ENCODE results near the gene SLX4IP.
A peak's percentile ranks its signal among the peaks of the same experiment; 100 is the strongest.
"Not testable (repeated sequence)": the region's sequence is repeated elsewhere in the genome, so short reads cannot be mapped to it uniquely, and the experiment has no call there.

SLX4IP gene

DNA sequence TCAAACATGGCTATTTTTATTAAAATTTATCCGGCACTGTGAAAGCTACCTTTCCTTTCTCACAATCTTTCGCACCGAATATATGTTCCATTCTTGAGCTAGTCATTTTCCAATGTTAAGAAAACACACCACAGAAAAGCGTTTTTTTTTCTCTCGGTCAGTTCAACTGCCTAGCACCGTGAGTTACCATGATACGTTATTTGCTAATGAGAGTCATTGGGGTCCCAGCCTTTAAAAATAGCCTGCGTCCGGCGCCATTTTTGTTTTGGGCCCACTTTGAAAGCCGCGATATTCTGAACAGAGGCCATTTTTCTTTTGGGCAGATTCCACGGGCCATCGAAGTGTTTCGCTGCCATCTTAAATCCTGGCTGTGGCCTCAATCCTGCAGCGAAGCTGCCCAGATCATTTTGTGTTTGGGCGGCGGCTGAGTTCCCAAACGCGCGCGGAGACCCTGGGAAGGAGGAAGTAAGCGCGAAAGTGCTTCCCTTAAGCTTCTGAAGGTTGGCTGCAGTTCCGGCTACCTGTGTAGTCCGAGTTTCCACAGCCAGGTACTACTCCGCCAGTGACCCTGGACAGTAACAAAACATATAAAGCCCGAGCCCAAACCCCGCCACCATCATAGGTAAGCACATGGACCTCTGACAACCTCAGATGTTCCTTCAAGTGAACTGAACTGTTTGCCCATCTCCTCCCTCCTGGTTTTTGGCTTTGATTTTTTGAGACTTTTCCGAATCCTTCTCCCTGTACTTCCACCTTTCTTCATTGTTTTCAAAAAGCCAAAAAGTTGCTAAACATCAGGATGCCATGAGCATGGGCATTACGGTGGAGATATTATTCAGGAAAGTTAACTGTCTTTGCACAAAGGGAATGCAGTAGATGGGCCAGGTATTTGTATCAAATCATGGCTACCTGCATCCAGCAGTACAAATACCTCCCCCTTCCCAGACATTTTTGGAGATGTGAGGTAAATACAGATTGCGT is at the start of gene SLX4IP:
Gene SLX4IP (plus strand): TSS at position 474 of the 981 bp plus-strand sequence. CDS start 22,900 bp downstream, outside the sequence.
- peak; percentile 95 for DNase-seq (ENCODE audit: low spot score)

DNA sequence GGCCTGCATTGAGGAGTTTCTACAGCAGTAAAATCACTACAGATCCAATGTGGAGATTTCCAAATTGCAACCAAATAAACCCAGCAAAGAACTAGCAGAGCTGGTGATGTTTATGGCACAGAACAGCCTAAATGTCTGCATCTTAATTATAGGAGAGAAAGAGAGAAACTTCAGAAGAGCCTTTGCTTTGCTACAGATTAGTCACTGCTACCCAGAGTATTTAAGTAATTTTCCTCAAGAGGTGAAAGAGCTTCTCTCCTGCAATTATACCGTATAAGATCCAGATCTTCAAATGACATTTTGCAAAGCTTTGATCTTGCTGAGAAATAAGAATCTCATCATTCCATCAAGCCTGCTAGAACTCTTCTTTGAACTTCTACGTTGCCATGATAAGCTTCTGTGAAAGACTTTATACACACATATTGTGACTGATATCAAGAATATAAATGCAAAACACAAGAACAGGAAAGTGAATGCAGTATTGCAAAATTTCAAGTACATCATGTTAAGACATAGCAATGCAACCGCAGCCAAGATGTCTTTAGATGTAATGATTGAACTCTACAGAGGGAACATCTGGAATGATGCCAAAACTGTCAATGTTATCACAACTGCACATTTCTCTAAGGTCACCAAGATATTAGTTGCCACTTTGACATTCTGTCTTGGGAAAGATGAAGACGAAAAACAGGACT is 49.1 kb upstream of the SLX4IP start:
- no peak for DNase-seq (ENCODE audit: low spot score)

DNA sequence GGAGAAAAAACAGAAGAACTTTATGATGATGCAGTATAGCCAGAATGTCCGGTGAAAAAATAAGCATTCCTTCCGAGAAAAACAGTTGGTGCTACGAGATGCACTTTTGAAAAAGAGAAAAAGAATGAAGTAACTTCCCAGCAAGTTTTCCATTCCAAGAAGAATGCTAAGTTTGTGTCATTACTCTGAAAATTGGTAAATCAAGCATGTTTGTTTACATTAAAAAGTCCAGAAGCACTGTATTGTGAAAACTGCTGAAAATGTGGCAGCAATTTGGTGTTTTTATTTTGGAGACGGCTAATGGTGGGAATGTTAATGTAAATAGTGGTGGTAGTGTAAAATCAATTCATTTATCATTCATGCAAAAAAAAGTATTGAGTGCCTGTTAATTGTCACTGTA is 47.4 kb upstream of the SLX4IP start:
- DNase-seq (ENCODE audit: low spot score): no peak

DNA sequence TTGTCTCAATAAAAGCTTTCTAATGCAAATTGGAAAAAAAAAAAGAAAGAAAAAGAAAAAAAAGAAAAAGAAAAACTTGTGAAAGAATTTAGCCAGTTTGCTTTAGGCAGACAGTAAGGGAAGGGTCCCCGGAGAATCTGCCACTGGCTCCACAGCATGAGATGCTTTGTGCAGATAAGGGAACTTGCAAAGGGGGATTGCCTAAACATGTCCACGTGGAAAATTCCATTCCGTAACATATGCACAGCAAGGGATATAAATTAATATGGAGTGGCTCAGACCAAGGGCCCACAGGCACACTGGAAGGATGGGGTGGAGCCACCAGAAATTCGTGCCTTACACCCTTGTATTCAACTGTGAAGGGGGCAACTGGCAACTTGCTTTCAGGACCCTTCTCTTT is 46.5 kb upstream of the SLX4IP start:
- DNase-seq (ENCODE audit: low spot score): no peak

DNA sequence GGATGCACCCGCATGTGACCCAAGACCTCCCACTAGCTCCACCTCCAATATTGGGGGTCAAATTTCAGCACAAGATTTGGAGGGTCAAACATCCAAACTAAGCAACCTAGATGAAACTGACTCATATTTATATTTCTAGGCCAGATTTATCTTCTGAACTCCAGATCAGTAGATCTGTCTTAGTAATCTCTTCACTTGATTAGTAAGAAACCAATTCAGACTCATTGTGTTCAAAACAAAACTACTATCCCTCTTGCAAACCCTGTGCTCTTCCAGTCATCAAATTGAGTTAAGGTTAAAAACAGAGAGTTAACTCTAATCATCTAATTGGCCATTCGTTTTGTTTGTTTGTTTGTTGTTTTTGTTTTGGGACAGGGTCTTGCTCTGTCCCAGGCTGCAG is 44.4 kb upstream of the SLX4IP start:
- no peak for DNase-seq (ENCODE audit: low spot score)

DNA sequence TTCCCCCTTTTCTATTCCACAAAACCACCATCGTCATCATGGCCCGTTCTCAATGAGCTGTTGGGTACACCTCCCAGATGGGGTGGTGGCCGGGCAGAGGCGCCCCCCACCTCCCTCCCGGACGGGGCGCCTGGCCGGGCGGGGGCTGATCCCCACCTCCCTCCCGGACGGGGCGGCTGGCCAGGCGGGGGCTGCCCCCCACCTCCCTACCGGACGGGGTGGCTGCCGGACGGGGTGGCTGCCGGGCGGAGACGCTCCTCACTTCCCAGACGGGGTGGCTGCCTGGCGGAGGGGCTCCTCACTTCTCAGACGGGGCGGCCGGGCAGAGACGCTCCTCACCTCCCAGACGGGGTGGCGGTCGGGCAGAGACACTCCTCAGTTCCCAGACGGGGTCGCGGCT is 40.4 kb upstream of the SLX4IP start:
- not testable (repeated sequence) for DNase-seq (ENCODE audit: low spot score)

DNA sequence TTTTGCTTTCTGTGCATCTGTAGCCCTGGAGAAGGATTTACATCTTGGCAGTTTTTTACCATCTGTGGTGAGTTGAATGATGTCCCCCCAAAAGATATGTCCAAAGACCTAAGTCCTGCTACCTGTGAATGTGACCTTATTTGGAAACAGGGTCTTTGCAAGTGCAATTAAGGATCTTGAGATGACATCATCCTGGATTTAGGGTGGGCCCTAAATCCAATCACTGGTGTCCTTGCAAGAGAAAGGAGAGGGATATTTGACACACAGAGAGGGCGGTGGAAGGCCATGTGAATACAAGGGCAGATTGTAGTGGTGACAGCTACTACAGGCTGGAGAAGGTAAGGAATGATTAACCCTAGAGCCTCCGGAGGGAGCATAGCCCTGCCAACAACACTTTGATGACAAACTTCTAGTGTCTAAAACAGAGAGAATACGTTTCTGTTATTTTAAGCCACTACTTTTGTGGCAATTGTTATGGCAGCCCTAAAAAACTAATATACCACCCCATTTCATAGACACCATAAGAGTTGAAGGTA is 36.2 kb upstream of the SLX4IP start:
- no peak for DNase-seq (ENCODE audit: low spot score)

DNA sequence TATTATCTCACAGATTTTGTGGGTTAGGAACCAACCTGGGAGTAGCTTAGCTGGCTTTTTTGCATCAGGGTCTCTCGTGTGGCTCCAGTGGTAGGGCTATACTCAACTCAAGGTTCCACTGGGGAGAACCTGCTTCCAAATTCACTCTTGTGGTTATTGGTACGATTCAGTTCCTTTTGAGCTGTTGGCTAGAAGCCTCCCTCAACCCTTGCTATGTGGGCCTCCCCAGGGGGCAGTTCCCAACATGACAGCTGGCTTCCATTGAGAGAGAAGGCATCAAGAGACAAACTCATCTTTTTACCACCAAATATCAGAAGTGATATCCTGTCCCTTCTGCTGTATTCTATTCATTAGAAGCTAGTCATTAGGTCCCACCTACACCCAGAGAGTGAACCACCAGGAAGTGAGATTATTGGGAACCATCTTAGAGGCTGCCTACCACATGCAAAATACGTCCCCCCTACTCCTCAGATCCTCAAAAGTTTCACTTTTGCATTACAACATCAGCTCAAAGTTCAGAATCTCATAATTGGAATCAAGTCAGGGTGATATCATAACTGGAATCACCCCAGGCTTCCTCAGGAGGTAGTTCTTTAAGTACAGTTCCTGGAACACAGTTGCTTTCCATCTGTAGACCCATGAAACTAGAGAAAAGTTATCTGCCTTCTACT is 32.0 kb upstream of the SLX4IP start:
- DNase-seq (ENCODE audit: low spot score): no peak

DNA sequence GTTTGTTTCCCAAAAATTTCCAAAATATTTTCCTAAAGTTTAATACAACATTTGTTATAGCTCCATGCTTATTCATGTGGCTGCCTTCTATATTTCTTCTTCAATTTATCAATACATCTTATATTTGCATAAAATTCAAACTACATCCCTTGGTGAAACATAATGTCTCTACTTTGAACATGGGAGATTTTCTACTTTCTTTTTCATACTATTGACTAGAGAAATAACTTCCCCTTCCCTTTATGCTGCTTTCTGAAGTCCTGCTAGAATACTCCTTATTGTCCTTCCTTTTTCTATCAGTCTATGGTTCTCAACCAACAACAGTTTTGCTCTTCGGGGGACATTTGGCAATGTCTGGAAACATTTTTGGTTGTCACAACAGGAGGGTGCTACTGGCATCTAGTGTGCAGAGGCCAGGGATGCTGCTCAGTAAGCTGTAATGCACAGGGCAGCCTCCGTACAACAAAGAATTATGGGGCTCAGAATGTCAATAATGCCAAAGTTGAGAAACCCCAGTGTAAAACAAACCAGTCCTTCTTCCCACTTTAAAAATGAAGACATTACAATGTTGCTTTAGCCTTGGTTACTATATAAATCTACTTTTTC is 31.0 kb upstream of the SLX4IP start:
- no peak for DNase-seq (ENCODE audit: low spot score)

DNA sequence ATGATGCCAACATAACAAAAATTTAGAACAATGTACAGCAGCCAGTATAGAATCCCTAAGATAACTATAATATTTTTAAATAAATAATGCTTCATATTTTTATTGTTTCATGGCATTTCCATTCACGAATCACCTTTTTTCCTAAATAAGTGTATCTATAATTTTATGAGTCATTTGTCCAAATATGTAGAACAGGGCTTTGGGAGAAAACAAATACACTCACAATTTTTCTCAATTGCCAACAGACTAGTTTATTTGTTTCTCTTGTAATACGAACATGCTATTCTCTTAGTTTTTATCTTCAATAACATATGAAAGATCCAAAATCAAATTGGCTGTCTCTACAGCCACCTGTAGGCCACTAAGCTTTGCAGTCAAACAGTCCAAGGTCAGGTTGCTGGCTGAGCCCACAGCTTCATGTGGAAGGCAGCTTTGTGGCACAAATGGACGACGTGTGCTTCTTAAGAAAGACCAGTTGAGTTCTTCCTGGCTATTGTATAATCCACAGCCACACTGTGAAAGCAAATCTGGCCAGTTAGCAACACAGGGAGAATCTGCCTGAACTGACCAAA is 30.1 kb upstream of the SLX4IP start:
- no peak for DNase-seq (ENCODE audit: low spot score)

DNA sequence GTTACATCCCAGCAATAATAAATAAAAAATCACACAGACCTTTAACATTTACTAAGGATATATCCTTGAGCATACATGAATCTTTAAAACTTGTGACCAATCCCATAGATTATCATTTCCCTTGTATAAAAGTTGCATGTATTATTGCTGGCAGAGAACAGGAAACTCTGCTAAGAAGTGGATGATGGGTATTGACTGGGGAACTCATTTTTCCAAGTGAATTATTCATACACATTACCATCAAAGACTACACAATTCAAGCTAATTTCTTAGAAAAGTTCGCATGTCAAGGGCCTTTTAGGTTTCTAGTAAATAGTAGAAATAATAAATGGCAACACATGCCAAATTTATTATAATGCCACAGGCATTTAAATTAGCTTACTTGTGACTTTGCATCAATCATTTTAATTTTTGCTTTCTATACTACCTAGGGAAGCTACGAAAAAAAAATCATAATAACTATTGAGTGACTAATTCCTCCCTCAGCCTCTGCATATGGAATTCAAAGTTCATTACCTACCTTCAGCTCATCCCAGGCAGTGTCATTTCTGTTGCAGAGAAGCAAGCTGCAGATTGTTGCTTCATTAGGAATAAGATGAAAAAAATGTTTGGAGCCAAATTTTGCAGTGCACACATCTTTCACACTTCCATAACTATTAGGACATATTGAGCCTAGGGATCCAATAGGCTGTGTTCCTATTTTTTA is 26.8 kb upstream of the SLX4IP start:
- DNase-seq (ENCODE audit: low spot score): no peak

DNA sequence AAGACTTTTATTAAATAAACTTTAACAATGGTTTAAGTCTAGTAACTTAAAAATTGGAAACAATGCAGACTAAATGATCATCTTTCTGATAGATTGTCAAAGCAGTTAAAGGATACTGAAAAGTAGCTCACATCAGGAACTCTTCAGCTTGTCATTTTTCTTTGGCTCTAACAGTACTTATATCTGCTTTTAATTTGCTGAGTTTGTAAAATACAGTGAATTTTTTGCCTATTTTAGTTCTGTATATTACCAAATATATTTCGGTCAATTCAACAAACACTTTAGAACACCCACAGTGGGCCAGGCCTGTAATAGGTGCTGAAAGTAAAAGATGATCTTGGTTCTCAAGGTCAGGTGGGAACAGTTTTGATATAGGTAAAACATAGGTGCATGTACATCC is 23.4 kb upstream of the SLX4IP start:
- no peak for DNase-seq (ENCODE audit: low spot score)

DNA sequence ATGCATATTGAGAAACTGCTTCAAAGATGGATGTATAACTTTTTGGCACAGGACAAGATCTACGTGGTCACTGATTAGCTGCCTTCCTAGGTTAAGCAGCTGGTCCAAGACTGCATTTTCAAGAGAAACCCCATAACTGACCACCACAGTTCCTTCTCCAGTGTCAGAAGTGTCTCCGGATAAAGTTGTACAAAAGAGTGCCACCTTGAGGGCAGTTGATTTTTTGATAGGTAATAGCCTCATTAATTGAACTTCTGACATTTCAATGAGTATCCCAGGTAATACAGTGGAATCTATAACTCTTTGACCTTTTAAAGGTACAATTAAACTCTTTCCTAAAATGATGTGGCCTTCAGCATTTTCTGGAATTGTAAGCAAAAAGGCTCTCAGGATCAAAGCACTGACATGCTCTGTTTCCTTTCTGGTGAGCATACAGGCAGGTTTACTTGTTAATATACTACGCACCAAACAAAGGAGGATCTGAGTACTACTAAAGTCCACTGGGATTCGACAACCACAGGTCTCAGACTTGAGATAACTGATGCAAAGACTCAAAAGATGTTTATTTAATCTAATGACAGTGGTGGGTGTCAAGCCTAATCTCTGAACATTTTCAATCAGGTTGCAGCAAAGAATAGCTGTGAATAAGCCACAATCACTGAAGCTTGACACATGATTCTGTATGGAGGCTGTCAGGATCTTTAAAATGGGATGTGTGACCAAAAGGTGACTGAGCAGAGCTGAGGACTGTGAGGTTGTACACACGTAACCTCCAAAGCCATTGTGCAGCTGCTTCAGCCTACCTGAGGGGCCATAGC is 22.3 kb upstream of the SLX4IP start:
- DNase-seq (ENCODE audit: low spot score): no peak

DNA sequence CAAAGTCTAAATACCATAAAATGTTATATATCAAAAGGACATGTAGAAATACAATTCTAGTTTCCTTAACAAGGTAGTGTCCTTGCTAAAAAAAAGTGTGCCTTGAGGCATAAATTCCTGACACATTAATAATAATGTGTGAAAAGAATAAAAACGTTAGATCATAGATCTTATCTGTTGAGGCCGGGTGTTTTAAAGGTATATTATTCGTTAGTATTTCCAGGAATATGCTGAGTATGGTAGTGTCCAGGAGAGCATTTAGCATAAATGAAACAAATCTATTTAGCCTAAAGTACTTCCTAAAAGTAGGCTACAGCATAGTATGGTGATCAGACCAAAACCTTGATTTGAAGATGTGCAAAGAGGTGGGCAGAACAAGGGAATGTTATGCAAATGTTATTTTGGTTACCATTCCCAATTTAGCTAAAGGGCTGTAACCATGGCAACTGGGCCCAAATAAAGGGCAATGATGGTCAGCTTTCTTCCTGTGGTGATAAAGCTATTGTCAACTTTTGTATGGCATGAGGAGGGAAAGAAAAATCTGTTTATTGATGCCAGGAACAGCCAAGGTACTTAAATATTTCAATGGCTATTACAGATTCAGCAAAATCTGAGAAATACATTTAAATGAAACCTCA is 20.0 kb upstream of the SLX4IP start:
- DNase-seq (ENCODE audit: low spot score): no peak

DNA sequence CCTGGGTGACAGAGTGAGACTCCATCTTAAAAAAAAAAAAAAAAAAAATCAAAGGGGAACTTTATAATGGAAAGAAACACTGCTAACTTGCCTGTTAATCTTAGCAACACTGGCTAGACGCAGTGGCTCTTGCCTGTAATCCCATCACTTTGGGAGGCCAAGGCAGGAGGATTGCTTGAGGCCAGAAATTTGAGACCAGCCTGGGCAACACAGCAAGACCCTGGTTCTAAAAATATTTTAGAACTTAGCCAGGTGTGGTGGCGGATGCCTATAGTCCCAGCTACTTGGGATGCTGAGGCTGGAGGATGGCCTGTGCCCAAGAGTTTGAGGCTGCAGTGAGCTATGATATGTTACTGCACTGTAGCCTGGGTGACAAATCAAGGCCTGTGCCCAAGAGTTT is 17.9 kb upstream of the SLX4IP start:
- not testable (repeated sequence) for DNase-seq (ENCODE audit: low spot score)

DNA sequence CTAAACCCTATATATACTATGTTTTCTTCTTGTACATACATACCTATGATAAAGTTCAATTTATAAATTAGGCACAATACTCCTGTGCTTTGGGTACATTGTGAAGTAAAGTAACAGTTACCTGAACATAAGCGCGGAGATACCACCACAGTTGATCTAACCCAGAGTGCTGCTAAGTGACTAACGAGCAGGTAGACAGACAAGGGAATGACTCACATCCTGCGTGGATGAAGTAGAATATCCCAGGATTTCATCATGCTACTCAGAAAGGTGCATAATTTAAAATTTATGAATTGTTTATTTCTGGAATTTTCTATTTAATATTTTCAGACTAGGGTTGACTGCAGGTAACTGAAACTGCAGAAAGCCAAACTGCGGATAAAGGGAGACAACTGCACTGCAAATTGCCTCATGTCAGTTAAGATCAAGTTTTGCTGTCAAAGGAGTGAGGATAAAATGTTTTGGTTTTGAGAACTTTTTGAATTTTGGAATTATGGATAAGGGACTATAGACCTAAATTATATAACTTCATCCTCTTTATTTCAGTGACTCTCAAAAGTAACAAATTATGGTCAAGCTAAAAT is 15.5 kb upstream of the SLX4IP start:
- DNase-seq (ENCODE audit: low spot score): no peak

DNA sequence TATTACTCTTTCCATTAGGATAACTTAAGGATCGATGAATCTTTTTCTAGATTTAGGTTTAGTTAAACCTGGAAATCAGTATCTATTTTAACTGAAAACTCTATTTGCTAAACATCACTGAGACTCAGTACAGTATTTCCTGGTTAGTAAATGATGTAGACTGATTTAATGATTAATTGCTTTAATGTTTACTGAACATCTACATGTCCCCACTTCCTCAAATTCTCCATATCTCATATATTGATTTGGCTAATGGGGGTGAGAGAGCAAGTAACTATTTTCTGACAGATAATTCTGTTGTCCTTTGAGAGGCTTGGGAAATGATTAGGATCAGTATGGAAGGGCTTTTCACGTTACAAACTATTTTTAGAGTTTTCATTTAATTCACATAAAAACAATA is 11.4 kb upstream of the SLX4IP start:
- DNase-seq (ENCODE audit: low spot score): no peak

DNA sequence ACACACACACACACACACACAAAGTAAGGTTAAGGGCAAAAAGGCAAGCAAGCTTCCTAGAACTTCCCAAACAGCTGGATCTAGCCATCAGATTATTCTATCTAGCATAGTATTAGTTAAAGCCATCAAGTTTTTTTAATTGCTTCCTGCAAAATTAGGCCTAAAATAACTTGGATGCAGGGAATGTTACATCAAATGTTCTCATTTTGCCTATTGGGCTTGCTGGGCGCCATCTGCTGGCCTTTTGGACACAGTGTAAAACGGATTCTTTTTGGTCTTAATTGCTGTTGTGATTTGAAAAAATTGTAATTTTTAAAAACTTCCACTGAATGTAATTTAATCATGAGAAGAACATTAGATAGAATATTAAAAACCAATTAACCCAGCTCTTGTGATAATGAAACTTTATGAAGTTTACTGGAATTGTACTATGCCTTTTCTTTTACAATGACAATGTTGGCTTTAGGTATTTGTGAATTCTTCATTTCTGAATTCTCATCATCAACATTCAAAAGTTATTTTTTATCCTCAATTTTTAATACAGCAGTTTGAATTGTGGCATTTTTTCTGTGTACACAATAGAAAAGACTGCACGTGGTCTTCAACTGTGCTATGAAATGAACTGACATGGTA is 7.9 kb upstream of the SLX4IP start:
- DNase-seq (ENCODE audit: low spot score): peak; percentile 60

DNA sequence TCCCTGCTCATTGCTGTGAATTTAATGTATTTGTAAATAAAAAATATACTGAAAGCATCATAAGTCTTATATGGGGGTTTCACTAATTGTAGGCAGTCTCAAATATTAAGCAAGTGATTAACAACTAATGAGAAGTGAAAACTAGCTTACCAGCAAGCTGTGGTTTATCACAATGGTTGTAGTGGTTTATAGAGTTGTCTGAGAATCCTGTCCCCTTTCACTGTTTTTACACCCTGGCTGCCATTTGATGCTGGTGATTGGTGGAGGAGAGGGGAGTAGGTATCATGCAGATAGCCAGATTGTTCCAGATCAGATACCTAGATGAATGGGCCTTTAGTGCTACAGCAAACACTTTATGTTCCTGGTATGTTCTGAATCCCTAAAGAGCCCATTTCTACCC is 7.1 kb upstream of the SLX4IP start:
- DNase-seq (ENCODE audit: low spot score): no peak
